Sigmoid colon (tissue), 4 donors: ENCODE data around the gene SSR3.

Source experiments
- EP300 ChIP-seq, 4 donors: sonication (generic); formaldehyde crosslinking; IDR thresholded peaks; one replicate each; pipeline ENCODE4 v1.6.1; 2017; ENCODE audit warnings: antibody characterized with exemption in 4 of 4
- POLR2A ChIP-seq, 2 donors: fragments of 450-650 bp; IDR thresholded peaks; one replicate each; pipeline ENCODE4 v1.6.1; 2016; ENCODE audit warnings: antibody characterized with exemption in 2 of 2, mild to moderate bottlenecking in 2 of 2, moderate library complexity in 2 of 2
- TF ChIP-seq, protein P1 (sequence below), 4 experiments: fragments of 450-650 bp in 3 of 4; fragments of 200-600 bp in 1 of 4; IDR thresholded peaks; one replicate each; pipeline ENCODE4 v1.5.1; 2016 to 2019; ENCODE audit warnings: antibody characterized with exemption in 4 of 4, mild to moderate bottlenecking in 3 of 4, moderate library complexity in 2 of 4

DNA sequence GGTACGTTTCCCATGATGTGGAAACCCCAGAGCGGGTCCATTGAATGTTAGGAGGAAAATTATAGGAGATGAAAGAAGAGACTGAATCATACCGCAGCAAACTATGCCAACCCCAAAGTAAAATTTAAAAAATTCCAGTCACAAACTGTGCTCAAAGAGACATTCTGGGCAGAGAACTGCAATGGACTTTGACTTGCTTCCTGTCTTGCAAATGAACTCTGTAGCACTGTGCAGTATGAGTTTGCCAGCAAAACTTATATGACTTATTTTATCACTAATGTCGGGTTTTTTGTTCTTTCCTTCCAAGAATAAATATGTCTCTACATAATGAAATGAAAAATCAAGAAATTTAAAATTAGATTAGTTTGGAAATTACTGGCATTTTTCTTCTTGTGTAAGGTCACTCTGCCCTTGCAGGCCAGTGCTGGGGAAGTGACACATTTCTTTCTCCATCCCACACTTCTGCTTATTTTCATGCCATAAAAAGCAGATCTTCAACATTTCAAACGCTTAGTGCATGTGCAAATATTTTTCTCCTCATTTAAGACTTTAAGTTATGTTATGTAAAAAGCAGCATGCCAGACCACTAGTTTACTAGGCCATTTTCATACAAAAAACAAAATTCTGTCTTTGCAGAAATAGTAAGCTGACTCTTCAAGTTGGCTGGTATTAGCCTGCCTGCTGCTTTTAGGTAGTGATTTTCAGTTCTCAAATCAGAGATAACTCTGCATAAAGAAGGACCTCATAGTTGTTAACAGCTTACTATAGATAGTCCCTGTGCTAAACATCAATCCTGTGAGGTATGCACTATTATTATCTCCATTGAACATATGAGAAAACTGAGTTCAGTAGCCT, 32.2 kb upstream of the SSR3 start:
- no peak for TF ChIP-seq EP300 (IDR thresholded peaks at IDR 0.05)
- TF ChIP-seq, protein P1, sequence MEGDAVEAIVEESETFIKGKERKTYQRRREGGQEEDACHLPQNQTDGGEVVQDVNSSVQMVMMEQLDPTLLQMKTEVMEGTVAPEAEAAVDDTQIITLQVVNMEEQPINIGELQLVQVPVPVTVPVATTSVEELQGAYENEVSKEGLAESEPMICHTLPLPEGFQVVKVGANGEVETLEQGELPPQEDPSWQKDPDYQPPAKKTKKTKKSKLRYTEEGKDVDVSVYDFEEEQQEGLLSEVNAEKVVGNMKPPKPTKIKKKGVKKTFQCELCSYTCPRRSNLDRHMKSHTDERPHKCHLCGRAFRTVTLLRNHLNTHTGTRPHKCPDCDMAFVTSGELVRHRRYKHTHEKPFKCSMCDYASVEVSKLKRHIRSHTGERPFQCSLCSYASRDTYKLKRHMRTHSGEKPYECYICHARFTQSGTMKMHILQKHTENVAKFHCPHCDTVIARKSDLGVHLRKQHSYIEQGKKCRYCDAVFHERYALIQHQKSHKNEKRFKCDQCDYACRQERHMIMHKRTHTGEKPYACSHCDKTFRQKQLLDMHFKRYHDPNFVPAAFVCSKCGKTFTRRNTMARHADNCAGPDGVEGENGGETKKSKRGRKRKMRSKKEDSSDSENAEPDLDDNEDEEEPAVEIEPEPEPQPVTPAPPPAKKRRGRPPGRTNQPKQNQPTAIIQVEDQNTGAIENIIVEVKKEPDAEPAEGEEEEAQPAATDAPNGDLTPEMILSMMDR (IDR thresholded peaks at IDR 0.05): no peak
- no peak for TF ChIP-seq POLR2A (IDR thresholded peaks at IDR 0.05)
